ENCODE measurements around the gene FTSJ3.

- TF ChIP-seq CTCF (IDR thresholded peaks at IDR 0.05; ENCODE audit: insufficient read depth, low read length, poor library complexity, severe bottlenecking) (no peak), EZH2phosphoT487 (conservative IDR thresholded peaks at IDR 0.05; ENCODE audit: low read length) (no peak)
These were observed 31.8 kb upstream of the FTSJ3 start for GRCh38 chr17:63859257-63859656.
